UCSD-AML1 (cell line): ENCODE measurements around the gene TRAPPC8.
"Not testable (repeated sequence)": the region's sequence is repeated elsewhere in the genome, so short reads cannot be mapped to it uniquely, and the experiment has no call there.

Experiments
- DNase-seq: peaks from one replicate; lab custom pipeline; 2025; ENCODE audit not compliant: unreplicated experiment; lab: John Stamatoyannopoulos, UW

The TRAPPC8 gene

GRCh38 chr18:31946305-31947046, 3.5 kb upstream of the TRAPPC8 start:
- DNase-seq, result no peak

- no peak for DNase-seq
These were observed 1.2 kb upstream of the TRAPPC8 start for GRCh38 chr18:31943878-31944816.

DNA sequence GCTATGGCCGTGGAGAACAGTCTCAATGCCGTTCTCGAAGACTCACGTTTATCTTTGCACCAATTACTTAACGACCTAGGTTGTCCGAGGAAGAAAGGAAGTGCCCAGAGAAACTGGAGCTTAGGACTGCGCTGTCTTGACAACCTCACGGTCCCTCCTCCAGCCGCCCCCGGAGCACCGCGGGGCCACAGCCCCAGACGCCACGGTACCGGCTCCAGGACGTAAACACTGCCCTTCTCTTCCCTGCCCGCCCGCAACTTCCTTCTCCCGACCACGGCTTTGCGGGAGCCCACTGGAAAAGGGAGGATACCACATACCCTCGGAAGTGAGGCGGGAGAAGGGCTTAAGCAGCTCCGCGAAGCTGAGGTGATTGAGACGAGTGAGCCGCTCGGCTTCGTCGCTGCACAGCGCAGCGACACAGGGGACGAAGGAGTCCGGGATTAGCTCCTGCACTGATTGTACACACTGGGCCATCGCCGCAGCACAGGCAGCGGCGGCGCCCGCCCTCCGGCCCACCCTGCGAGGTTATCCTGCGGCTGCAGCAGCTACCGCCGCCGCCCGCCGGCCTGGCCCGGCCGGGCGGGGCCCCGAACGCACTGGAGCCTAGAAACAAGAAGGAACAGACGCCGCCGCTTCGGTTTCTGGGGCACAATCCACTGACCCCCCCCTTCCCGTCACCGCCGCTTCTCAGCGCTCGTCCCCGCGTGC, 483 bp downstream of the TRAPPC8 start:
- DNase-seq, result peak; percentile 72

DNA sequence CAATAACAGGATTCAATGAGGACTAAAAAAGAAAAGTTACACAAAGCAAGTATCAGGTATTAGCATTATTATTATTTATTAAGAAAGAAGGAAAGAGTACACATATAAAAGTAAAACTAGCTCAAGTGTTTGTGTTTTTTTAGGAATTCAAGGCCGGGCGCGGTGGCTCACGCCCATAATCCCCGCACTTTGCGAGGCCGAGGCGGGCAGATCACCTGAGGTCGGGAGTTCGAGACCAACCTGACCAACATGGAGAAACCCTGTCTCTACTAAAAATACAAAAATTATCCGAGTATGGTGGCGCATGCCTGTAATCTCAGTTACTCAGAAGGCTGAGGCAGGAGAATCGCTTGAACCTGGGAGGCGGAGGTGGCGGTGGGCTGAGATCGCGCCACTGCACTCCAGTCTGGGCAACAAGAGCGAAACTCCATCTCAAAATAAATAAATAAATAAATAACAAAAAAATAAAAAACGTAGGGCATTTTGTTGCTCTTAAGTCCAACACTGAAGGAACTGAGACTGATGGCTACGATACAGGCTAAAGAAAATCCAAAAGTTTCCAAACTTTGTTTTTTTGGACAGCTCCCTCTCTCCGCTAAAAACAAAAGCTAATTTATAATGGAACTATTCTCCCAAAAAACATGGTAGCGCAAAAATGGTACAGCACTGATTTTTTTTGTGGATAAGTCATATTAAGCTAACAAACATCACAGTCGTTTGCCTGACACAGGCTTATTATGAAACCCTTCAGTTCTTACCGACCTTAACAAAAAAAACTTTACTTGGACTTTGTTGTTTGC, 1.7 kb downstream of the TRAPPC8 start:
- DNase-seq, result no peak

- DNase-seq, result not testable (repeated sequence)
These were observed 8.2 kb downstream of the TRAPPC8 start for GRCh38 chr18:31934773-31935172.

GRCh38 chr18:31931886-31932240, 11.1 kb downstream of the TRAPPC8 start:
- DNase-seq, result no peak

DNA sequence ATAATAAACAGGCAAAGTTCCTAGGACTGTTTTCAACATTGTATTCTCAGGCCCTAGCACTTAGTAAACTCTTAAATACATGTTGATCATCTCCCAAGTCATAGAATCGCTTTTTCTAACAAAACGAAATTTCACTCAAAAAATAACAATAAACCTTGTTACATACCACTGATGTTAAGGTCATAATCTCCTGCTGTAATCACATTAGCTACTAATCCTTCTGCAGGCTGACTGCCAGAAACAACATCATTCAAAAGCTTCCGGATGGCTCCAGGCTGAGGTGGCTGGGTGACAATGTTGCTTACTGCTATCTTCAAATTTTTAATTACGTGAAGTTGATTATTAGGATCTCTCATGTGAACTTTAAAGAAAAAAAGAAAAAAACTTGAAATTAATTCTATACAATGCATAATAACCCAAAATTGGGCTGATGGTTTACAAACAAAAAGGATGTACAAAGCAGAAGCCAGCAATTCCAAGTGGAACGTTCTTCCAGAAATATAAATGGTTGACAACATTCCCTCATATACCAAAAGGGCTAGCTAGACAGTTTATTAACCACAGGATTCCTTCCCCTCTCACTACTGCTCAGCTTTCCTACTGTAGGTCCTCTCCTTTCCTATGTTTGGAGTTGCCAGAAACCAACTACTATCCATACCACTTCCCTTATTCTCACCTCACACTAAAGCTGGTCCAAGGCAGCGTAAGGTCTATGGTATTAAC, 11.6 kb downstream of the TRAPPC8 start:
- no peak for DNase-seq

GRCh38 chr18:31929273-31929672, 13.7 kb downstream of the TRAPPC8 start:
- DNase-seq, result no peak

DNA sequence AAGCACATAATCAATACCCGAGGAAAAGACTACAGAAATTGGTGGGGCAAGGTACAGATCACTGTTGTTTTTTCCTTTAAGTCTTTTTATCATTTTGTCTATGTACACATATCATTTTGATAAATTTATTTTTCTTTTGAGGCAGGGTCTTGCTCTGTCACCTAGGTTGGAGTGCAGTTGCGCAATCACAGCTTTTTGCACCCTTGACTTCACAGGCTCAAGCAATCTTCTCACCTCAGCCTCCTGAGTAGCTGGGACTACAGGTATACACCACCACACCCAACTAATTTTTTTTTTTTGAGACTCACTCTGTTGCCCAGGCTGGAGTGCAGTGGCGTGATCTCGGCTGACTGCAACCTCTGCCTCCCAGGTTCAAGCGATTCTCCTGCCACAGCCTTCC, 15.9 kb downstream of the TRAPPC8 start:
- DNase-seq, result not testable (repeated sequence)

- no peak for DNase-seq
These were observed 22.7 kb downstream of the TRAPPC8 start for GRCh38 chr18:31920277-31920676.

GRCh38 chr18:31919366-31919765, 23.6 kb downstream of the TRAPPC8 start:
- DNase-seq, result not testable (repeated sequence)

DNA sequence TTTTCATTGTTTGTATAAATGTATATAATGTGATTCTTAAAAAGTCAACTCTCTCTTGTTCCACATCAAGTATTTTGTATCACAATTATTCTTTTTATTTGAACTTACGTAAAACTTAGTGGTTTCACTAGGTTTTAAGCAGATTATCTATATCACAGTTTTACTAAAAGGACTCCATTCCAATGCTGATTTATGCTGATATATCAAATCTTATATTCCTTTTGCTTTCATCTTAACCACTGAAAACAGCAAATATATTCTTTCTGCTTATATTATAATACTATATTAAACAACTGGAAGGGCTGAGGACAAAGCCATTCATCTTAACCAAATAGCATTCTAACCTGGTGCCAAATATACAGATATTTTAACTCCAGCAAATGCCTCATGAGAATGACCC, 24.2 kb downstream of the TRAPPC8 start:
- DNase-seq, result no peak

GRCh38 chr18:31901063-31901462, 41.9 kb downstream of the TRAPPC8 start:
- no peak for DNase-seq

GRCh38 chr18:31899771-31900170, 43.2 kb downstream of the TRAPPC8 start:
- not testable (repeated sequence) for DNase-seq

- no peak for DNase-seq
These were observed 50.0 kb downstream of the TRAPPC8 start for GRCh38 chr18:31892936-31893335.

DNA sequence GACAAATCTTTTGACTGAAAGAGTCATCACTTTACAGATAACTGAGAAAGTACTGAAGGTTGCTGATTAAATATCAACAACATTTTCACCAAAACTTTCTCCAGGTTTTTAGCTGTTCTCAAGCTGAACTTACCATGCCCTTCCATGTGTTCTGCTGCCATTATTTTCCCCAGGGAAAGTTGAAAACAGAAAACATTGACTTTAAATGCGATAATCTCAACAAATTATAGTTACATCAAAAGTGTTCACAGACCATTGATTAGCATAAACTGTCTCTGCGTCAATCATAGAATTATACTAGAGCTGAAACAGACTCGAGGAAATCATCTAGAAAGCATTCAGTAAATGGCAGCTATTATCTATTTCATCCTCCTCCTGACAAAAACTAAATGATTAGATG, 51.4 kb downstream of the TRAPPC8 start:
- DNase-seq, result no peak

- no peak for DNase-seq
These were observed 58.9 kb downstream of the TRAPPC8 start for GRCh38 chr18:31884020-31884419.

DNA sequence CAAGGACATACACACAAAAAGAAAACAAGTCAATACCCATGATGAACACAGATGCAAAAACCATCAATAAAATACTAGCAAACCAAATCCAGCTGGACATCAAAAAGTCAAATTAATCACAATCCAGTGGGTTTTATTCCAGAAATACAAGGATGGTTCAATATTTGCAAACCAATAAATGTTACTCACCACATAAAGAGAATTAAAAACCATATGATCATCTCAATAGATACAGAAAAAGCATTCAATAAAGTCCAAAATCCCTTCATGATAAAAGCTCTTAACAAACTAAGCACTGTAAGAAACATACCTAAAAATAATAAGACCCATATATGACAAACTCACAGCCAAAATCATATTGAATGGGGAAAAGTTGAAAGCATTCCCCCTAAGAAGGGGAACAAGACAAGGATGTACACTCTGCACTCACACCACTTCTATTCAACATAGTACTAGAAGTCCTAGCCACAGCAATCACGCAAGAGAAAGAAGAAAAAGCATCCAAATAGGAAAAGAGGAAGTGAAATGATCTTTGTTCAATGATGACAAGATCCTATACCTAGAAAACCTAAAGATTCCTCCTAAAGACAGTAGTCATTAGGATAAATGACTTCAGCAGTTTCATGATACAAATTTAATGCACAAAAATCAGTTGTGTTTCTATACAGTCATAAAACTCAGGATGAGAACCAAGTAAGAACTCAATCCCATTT, 62.6 kb downstream of the TRAPPC8 start:
- DNase-seq, result no peak

- DNase-seq, result no peak
These were observed 64.6 kb downstream of the TRAPPC8 start for GRCh38 chr18:31878358-31878757.
